Transverse colon (tissue), 4 donors: Measurements from ENCODE around the gene RBM42. TPM values are rescaled to one million over a fixed set of nuclear protein-coding genes. Genes with fewer than 3 reads are reported as not detected.

Experiments used
- DNase-seq: peaks from one replicate; pipeline ENCODE4 v3.0.0-alpha.2; 2019
- H3K27ac ChIP-seq, 4 donors: fragments of 200-600 bp; sonication (generic); 2 replicates each; pipeline ENCODE4 v1.5.1; 2016 to 2018; ENCODE audit warnings: inconsistent platforms in 4 of 4
- H3K27me3 ChIP-seq: fragments of 200-600 bp; sonication (generic); 2 replicates; pipeline ENCODE4 v1.5.1; 2017; ENCODE audit warnings: inconsistent platforms
- H3K36me3 ChIP-seq, 4 donors: fragments of 200-600 bp; sonication (generic); 2 replicates each; pipeline ENCODE4 v1.5.1; 2017 to 2019; ENCODE audit warnings: inconsistent platforms in 4 of 4
- H3K4me1 ChIP-seq, 4 donors: fragments of 200-600 bp; sonication (generic); 2 replicates each; pipeline ENCODE4 v1.5.1; 2017 to 2020; ENCODE audit warnings: inconsistent platforms in 4 of 4
- H3K4me3 ChIP-seq, 4 donors: fragments of 200-600 bp; sonication (generic); 1 replicate in 1 of 4; 2 replicates in 3 of 4; pipeline versions ENCODE4 v1.5.1 to v1.6.1; 2017 to 2019; ENCODE audit warnings: inconsistent platforms in 4 of 4
- H3K9me3 ChIP-seq, 2 donors: fragments of 200-600 bp; sonication (generic); 2 replicates each; pipeline ENCODE4 v1.5.1; 2017 to 2019; ENCODE audit warnings: inconsistent platforms in 2 of 2
- EP300 ChIP-seq: sonication (generic); formaldehyde crosslinking; IDR thresholded peaks from one replicate; pipeline ENCODE4 v1.6.1; 2017; ENCODE audit warnings: antibody characterized with exemption, low read depth
- POLR2A ChIP-seq: fragments of 450-650 bp; IDR thresholded peaks from one replicate; pipeline ENCODE4 v1.6.1; 2016; ENCODE audit warnings: antibody characterized with exemption, mild to moderate bottlenecking, moderate library complexity
- POLR2AphosphoS5 ChIP-seq, 3 donors: sonication (generic); formaldehyde crosslinking; IDR thresholded peaks; one replicate each; pipeline ENCODE4 v1.6.1; 2016; ENCODE audit warnings: antibody characterized with exemption in 3 of 3
- WGBS, 2 donors: methylation state at CpG; one replicate each; pipeline ENCODE4 v1.1.5; 2018; ENCODE audit warnings: low coverage in 1 of 2; 5-methylcytosine and 5-hydroxymethylcytosine counted together
- in situ Hi-C, 4 donors: fragments of 200-750 bp; cut with MboI; loops; one replicate each; pipeline versions ENCODE4 v1.15.0 to v1.15.1; 2017; ENCODE audit warnings: low sequenced_read_pairs in 3 of 4, low pct_ligation_motif_present in 1 of 4, low pct_unique_long_range_greater_than_20kb in 1 of 4
- intact Hi-C: fragments of 100-400 bp; cut with DNase I; formaldehyde crosslinking; loops from one replicate; pipeline ENCODE4 v1.15.1; 2023; ENCODE audit warnings: low total_unique reads
- total RNA-seq, 4 donors: library from RNA; depleted of rRNA; stranded (reverse); fragments of >200 nt; gene quantifications; one replicate each; pipeline ENCODE4 v1.1.0, GENCODE V29; 2016
- TF ChIP-seq, protein P1 (sequence below), 5 experiments: fragments of 200-600 bp in 3 of 5; fragments of 450-650 bp in 2 of 5; sonication (generic) in 3 of 5; IDR thresholded peaks; 1 replicate in 2 of 5; 2 replicates in 3 of 5; pipeline ENCODE4 v1.5.1; 2016 to 2017; ENCODE audit warnings: antibody characterized with exemption in 5 of 5, inconsistent platforms in 3 of 5, mild to moderate bottlenecking in 2 of 5, moderate library complexity in 1 of 5

The RBM42 gene, protein sequence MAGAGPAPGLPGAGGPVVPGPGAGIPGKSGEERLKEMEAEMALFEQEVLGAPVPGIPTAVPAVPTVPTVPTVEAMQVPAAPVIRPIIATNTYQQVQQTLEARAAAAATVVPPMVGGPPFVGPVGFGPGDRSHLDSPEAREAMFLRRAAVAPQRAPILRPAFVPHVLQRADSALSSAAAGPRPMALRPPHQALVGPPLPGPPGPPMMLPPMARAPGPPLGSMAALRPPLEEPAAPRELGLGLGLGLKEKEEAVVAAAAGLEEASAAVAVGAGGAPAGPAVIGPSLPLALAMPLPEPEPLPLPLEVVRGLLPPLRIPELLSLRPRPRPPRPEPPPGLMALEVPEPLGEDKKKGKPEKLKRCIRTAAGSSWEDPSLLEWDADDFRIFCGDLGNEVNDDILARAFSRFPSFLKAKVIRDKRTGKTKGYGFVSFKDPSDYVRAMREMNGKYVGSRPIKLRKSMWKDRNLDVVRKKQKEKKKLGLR
- total RNA-seq, result 100 to 1,000 TPM in 1 of 4 donors, 10 to 100 TPM in 3; 53.1 to 107 (median 62.5) TPM

DNA sequence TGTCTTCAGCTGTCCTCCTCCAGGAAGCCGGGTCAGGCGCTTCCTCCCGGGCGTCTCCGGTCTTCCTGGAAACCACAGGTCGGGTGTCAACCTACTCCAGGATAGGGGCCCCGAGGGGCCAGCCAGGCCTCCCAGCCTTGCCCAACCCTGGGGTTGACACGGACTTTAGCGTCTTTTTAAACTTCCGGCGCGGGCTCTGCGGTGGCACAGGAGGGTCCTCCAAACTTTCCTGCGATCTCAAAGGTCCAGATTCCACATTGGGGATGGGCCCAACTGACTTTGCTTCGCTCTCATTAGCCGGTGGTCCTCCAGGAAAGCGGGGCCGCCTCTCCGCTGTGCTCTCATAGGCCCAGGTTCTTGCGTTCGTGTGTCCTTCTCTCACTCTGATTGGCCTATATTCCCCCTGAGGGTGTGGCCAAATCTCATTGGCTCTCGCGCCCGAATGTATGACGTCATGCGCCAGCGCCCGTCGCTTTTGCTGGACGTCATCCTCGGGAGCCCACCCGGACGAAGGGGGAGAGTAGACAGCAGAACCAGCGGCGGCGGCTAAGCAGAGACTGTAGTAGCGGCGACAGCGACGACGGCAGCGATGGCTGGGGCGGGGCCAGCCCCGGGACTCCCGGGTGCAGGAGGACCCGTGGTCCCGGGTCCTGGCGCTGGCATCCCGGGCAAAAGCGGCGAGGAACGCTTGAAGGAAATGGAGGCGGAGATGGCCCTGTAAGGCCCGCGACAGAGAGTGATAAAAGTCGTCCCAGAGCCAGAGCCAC is at the start of gene RBM42:
Gene RBM42, plus strand, starts transcription at position 472 of the 767 bp plus-strand sequence. Its CDS starts 118 bp downstream, at position 590.
- WGBS, 2 donors, result 0% methylated on average over 37 of the region's 56 CpGs; no CpG with 5 or more reads in 1 of the 2 donors

DNA sequence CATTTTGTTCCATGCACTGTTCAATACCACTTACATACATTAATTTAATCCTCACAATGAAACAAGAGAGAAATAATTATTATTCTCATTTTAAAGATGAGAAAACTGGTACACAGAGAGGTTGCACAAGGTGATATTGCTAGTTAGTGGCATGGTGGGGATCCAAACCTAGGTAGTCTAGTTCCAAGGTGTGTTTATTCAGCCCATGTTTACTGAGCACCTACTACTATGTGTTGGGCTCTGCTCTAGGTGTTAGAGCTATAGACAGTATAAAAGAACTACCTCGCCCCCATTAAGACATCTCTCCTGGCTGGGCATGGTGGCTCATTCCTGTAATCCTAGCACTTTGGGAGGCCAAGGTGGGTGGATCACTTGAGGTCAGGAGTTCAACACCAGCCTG is 46.1 kb upstream of the RBM42 start:
- Histone ChIP-seq H3K36me3 (no peaks in the 10 kb centered on the region), H3K27me3 (peaks cover 4% of the 10 kb centered on the region), H3K4me1 (no peaks in the 10 kb centered on the region), H3K4me3 (no peak overlapping the region), H3K27ac (no peak overlapping the region), H3K9me3 (no peaks in the 10 kb centered on the region)
- TF ChIP-seq POLR2A, result no peak
- no peak for TF ChIP-seq POLR2AphosphoS5 (IDR thresholded peaks at IDR 0.05)
- TF ChIP-seq, protein P1, sequence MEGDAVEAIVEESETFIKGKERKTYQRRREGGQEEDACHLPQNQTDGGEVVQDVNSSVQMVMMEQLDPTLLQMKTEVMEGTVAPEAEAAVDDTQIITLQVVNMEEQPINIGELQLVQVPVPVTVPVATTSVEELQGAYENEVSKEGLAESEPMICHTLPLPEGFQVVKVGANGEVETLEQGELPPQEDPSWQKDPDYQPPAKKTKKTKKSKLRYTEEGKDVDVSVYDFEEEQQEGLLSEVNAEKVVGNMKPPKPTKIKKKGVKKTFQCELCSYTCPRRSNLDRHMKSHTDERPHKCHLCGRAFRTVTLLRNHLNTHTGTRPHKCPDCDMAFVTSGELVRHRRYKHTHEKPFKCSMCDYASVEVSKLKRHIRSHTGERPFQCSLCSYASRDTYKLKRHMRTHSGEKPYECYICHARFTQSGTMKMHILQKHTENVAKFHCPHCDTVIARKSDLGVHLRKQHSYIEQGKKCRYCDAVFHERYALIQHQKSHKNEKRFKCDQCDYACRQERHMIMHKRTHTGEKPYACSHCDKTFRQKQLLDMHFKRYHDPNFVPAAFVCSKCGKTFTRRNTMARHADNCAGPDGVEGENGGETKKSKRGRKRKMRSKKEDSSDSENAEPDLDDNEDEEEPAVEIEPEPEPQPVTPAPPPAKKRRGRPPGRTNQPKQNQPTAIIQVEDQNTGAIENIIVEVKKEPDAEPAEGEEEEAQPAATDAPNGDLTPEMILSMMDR (IDR thresholded peaks at IDR 0.05), result no peak
- TF ChIP-seq EP300, result no peak
- intact Hi-C loops, result no loop called here
- in situ Hi-C loops, result no loop called here
- 80 to 89% methylated on average over 1 of the region's 1 CpG for WGBS, 2 donors
- no peak for DNase-seq

More for the DNA sequence above, at the start of gene RBM42:
- Histone ChIP-seq H3K27ac (peak within 1 kb of the TSS; percentile 92 to 97 (median 94)), H3K36me3 (peaks cover 0 to 31% (median 8%) of the 10 kb centered on the region in 4 donors), H3K4me1 (peaks cover 9 to 21% (median 12%) of the 10 kb centered on the region in 4 donors), H3K9me3 (no peaks in the 10 kb centered on the region), H3K27me3 (no peaks in the 10 kb centered on the region), H3K4me3 (peak within 1 kb of the TSS; percentile 65 to 98 (median 91))
- intact Hi-C loops (no loop called here), in situ Hi-C loops (no loop called here)
- TF ChIP-seq POLR2A (peak; percentile 92), POLR2AphosphoS5 (IDR thresholded peaks at IDR 0.05) (peak; percentile 86 to 95 (median 92))
- TF ChIP-seq, protein P1 (IDR thresholded peaks at IDR 0.05), result no peak
- DNase-seq, result peak; percentile 97

DNA sequence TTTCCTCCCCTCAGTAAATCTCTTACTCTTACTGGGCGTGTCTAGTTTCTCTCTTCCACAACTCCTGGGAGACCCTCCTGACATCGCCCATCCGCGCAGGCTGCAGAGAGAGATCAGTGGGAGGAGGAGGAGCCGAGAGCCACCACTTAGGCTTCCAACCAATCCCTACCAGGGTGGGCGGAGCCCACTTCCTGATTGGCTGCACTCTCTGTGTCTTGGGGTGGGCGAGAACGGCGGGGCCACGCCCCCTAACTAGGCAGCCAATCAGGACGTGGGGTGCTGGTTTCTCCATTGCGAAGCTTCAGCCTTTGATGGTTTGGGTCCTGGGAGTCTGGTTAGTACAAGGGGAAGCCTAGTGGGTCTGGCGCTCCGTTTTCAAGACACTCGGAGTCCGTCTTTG is 43.0 kb upstream of the RBM42 start, which contains the start of gene PMIS2:
Gene PMIS2, plus strand, starts transcription at position 326 of the 400 bp plus-strand sequence. CDS start 87 bp downstream, outside the sequence.
- Histone ChIP-seq H3K36me3 (no peaks in the 10 kb centered on the region), H3K4me3 (no peak within 1 kb of the TSS), H3K27ac (no peak within 1 kb of the TSS), H3K9me3 (no peaks in the 10 kb centered on the region), H3K4me1 (no peaks in the 10 kb centered on the region), H3K27me3 (peaks cover 4% of the 10 kb centered on the region)
- intact Hi-C loops, result no loop called here
- in situ Hi-C loops, result no loop called here
- 53 to 54% methylated on average over 4 to 16 of the region's 16 CpGs for WGBS, 2 donors
- TF ChIP-seq, protein P1 (IDR thresholded peaks at IDR 0.05), result no peak
- TF ChIP-seq POLR2A, result no peak
- TF ChIP-seq EP300, result no peak
- no peak for TF ChIP-seq POLR2AphosphoS5 (IDR thresholded peaks at IDR 0.05)
- DNase-seq, result no peak

DNA sequence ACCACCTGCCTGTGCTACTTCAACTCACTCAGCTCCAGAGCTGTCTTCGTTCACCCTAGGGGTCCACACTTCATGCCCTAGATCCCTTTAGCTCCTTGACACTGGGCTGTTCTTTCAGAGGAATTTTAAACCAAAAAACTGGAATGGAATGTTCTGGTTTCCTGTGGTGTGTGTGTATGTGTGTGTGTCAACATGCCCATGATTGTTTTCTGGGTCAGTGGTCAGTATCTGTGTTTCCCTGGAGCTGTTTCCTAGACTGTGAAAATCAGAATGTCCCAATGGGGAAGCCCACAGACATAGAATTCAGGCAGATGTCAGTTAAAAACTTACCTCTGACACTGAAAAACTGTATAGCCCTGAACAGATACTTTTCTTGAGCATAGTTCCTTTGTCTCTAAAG is 41.5 kb upstream of the RBM42 start:
- Histone ChIP-seq H3K27ac (no peak overlapping the region), H3K4me3 (no peak overlapping the region), H3K9me3 (no peaks in the 10 kb centered on the region), H3K36me3 (no peaks in the 10 kb centered on the region), H3K27me3 (peaks cover 10% of the 10 kb centered on the region), H3K4me1 (no peaks in the 10 kb centered on the region)
- no peak for TF ChIP-seq POLR2A
- TF ChIP-seq POLR2AphosphoS5 (IDR thresholded peaks at IDR 0.05), result no peak
- TF ChIP-seq, protein P1 (IDR thresholded peaks at IDR 0.05), result no peak
- no peak for TF ChIP-seq EP300
- no peak for DNase-seq
- intact Hi-C loops (no loop called here), in situ Hi-C loops (no loop called here)
- 20 to 48% methylated on average over 1 of the region's 1 CpG for WGBS, 2 donors
